Stimulated activated CD4-positive, alpha-beta T cell treated with anti-CD3 and anti-CD28 coated beads, Interleukin-1b, Interleukin-23, amount 100 ng/mL, for 4 hours (primary cell): Measurements from ENCODE around the gene RPL29.

ENCODE experiments used
- DNase-seq, 2 donors: peaks; one replicate each; pipeline ENCODE4 v3.0.0-alpha.2; 2020; ENCODE audit warnings: low read depth in 2 of 2

The RPL29 gene

GRCh38 chr3:51966016-51966415, 29.7 kb downstream of the RPL29 start:
- DNase-seq, result no peak

DNA sequence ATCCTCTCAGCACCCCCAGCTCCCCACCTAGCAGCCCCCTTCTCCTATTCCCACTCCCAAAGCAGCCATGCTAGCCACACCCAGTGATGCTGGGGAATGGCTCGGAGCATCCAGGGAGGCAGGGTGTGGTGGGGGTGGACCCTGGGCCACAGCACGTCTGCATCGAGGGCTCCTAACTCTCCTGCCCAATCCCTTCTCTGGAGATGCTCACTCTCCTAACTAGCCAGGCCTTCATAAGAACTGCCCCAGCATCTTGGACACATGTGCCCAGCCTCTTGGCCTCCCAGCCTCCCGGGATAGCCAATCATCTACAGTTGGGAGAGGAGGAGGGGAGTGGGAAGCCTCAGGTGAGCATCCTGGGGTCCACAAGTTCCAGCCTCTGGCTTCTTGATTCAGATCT, 31.2 kb downstream of the RPL29 start:
- DNase-seq, result no peak

DNA sequence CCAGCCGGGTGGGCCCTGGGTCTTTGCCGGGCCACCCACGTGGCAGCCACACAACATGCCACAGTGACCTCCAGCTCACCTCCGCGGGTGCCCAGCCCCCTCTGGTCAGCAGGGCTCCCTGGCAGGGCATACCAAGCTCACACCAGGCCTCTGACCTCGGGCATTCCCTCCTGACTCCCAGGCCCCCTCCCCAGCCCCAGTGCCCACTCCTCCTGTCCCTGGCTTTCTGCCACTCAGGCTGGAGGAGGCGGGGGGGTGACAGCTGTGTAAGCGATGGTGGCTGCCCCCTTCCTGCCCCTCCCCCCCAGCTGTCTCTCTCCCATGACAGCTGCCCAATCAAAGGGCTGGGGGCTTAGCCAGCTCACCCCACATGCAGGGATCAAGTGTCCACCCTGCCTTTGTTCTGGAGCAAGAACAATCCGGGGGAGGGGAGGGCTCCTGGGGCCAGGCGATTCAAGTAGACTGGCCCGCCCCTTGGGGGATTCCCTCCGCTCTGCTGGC, 31.7 kb downstream of the RPL29 start:
- no peak for DNase-seq

DNA sequence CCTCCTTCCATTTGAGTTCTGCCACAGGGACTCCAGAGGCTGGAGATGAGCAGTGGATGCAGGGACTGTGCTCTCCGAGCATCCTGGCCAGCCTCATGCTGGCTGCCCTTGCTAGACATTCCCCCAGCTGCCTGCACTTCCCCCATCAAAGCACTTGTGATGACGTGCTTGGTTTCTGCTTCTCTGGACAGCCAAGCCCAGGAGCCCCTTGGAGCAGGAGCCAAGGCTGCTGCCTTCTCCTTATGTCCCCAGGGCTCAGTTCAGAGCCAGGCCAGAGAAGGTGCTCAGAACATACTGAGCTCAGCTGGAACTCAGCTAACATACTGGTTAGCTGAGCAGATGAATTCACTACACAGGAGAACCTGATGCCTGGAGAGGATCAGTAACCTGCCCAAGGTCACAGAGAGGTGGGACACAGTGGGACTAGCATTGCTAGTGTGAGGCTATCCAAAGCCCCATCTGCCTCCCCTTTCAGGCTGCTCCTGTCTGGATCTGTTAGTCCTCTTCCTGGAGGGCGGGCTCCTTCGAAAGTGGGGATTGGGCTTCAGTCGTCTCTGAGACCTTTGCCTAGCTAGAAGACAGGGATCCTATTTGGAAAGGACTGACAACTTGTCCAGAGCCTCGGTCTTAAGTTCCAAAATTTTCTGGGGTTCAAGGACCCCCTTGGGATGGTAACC, 32.7 kb downstream of the RPL29 start:
- DNase-seq, result no peak

GRCh38 chr3:51961602-51962569, 33.8 kb downstream of the RPL29 start:
- DNase-seq, result no peak

- DNase-seq, result no peak
Observed at GRCh38 chr3:51961011-51961410, 34.7 kb downstream of the RPL29 start.

DNA sequence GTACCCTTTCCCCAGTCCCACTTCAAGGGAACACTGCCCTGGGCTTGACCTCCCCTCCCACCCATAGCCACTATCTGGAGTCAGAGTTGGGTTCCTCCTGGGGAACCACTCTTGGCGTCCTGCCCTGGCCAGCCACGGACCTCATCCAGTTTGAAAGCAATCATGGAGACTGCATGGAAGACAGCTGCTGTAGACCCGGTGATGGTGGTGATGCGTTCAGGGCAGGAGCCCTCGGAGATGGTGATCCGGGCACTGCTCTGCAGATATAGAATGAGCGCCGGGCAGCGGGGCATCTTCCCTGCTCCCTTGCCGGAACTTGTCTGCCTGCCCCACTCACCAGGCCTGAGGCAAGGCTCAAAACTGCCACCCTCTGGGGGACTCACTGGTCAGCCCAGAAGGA, 35.3 kb downstream of the RPL29 start:
- DNase-seq, result no peak

- DNase-seq, result no peak
Observed at GRCh38 chr3:51959651-51960050, 36.0 kb downstream of the RPL29 start.

DNA sequence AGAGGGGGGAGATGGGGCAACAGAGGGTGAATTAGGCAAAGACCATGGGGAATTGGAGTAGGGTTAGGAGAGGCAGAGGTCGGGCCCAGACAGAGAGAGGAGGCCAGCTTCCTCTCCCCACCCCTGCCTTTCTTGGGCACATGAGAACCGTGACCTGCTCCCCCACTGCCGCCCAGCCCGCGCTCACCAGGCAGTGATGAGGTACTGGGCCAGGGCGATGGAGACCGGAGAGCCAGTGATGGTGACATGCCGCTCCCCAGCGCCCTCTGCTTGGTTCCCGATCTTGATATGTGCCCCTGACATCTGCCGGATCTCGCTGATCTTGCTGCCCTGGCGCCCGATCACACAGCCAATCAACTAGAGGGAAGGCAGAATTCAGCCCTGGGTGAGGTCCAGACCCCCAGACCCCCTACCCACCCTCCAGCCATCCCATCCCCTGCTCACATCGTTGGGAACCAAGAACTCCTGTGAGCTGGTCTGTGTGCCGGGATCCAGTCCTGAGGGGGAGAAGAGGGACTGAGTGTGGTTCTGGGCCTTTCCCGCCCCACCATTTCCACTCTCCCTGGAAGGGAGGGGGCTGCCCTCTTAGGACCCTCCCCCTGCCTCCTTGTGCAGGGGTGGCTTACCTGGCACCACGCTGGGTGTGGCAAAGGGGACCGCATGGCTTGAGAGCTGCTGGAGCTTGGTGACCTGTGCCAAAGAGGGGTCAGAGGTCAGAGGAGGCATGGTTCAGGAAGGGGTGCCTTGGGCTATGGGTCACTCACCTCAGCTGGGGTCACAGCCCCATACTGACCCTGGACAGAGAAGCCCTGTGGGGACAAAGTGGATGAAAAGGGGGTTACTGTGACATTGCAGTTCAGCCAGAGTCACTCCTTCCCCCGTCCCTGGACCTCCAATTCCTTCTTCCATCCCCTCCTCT, 36.8 kb downstream of the RPL29 start:
- no peak for DNase-seq

DNA sequence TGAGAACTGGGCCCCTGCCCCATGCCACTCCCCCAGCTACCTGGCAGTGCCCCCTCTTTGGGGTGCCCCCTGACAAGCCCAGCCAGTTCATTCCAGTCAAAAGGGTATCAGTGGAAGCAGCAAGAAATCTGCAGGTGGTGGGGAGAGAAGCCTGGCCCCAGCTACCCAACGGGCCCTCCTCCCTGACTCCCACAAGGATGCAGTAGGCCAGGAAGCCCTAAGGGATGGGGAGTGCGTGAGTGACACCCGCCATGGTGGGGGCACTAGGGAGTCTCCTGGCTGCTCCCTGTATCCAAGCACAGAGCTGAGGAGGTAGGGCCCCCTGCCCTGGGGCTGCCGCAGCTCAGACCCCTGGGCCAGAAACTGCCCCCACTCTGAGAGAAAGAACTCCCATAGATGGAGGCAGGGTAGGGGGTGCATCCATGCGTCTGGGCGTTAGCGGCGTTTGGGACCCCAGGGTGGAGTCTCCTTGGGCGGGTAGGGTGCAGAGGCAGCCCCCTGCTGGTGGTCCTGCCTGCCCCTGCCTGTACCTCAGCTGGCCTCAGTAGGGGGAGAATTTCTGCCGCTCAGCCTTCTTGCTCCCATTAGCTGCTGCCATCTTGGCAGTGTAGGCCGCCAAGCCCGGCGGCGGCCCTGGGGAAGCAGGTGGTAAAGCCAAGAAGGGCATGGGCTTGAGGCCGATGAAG, 38.0 kb downstream of the RPL29 start:
- no peak for DNase-seq

- DNase-seq, result peak in 1 of 2 donors; percentile 31
Observed at GRCh38 chr3:51955893-51956770, 39.6 kb downstream of the RPL29 start.

DNA sequence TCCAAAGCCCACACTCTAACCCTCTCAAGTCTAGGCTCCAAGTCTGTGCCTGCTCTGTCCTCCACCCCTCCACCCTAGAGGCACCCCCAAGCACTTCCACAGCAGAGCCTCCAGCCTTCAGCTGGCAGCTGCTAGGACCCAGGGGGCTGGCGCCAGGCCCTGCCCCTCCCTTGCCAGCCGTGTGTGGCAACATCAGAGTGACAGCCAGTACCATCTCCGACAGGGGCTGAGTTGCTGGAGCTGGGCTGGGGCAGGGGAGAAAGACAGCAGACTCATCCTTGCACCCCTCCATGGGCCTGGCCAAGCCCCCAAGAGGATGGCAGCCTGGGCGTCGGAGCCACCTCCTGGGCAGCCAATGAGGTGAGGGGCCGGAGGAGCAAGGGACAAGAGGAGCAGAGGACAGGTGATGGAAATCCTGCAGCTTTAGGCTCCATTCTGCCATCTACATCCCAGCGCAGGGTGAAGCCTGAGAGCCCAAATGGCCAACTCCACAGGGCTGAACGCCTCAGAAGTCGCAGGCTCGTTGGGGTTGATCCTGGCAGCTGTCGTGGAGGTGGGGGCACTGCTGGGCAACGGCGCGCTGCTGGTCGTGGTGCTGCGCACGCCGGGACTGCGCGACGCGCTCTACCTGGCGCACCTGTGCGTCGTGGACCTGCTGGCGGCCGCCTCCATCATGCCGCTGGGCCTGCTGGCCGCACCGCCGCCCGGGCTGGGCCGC, 40.4 kb downstream of the RPL29 start, which contains the start of gene GPR62:
Gene GPR62, plus strand, starts transcription at position 207 of the 718 bp plus-strand sequence. Its CDS starts 272 bp downstream, at position 479.
- DNase-seq, result no peak

- DNase-seq, result no peak
Observed at GRCh38 chr3:51954713-51955112, 41.0 kb downstream of the RPL29 start.

GRCh38 chr3:51954105-51954504, 41.6 kb downstream of the RPL29 start:
- DNase-seq, result no peak

- DNase-seq, result no peak
Observed at GRCh38 chr3:51953445-51953844, 42.2 kb downstream of the RPL29 start.

GRCh38 chr3:51950899-51951298, 44.8 kb downstream of the RPL29 start:
- DNase-seq, result no peak

DNA sequence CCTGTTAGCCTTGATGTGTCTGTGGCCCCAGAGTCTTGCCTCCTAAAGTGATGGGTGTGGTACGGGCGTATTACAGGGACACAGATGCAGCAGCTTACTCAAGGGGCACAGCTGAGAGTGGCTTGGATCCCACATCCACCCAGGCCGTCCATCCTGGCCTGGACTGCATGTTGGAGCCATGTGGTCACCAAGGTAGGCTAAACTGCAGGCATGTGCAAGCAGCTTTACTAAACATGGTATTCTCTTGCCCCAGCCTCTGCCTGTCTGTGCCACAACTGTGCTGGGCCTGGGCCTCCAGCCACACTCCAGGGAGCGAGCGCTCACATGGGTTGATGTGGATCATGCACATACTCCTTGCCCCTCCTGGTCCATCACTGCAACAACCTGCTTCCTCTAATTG, 46.6 kb downstream of the RPL29 start:
- no peak for DNase-seq

DNA sequence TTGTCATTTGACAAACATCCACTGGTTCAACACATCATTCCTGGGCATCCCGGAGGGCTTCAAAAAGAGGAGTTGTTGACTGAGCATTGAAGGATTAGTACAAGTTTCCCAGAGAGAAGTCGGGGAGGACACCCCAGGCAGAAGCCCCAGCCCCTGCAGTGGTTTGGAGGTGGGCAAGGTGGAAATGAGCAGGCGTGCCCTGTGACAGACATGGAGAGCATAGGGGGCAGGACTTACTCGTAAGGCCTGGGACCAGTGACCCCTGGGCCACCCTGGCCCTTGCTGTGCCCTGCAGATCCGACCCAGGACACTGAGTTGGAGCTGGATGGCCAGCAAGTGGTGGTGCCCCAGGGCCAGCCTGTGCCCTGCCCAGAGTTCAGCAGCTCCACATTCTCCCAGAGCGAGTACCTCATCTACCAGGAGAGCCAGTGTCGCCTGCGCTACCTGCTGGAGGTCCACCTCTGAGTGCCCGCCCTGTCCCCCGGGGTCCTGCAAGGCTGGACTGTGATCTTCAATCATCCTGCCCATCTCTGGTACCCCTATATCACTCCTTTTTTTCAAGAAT, 47.6 kb downstream of the RPL29 start:
- DNase-seq, result no peak
